ENCODE results near the gene ARHGAP24.

DNA sequence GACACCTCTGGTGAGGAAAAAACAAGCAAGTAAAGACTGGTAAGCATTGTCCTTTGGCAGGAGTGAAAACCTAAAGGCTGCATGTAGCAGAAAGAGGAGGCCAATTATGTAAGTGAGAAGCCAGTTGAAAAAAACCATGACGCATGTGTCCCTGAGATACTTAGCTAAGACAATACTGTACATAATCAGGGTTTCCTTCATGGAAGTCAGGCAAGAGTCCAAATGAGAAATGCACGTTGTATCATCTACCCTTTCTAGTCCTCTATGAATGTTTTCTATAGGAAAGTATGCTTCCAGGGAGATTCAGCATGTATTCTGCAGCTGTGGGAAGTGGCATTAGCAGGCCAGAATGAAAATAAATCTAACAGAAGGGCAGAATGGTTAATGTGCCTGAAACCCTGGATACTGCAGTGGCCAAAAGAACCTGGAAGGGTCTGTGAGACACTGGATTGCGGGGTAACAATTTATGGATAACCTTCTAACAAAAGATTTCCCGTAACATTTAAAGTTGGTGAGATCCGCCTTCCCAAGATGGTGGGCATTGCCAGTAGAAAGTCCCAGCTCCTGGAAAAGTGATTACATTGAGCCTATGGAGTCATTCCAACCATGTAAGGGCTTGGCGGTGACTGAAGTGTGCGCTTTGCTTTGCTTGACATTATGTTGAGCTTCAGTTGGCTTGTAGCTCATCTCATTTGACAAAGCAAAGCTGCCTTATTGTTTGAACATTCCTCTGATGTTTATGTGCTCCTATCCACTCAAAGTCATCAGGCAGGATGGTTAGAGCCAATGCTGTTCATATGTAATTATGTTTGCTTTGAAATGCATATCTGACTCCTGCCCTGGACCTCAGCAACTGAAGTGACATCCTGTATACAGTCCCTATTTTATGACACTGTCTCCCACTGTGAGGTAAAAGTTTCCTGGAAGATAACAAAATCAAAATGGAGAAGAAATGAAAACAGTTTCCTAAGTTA lies 200.4 kb downstream of the ARHGAP24 start:
- TF ChIP-seq, protein P1, sequence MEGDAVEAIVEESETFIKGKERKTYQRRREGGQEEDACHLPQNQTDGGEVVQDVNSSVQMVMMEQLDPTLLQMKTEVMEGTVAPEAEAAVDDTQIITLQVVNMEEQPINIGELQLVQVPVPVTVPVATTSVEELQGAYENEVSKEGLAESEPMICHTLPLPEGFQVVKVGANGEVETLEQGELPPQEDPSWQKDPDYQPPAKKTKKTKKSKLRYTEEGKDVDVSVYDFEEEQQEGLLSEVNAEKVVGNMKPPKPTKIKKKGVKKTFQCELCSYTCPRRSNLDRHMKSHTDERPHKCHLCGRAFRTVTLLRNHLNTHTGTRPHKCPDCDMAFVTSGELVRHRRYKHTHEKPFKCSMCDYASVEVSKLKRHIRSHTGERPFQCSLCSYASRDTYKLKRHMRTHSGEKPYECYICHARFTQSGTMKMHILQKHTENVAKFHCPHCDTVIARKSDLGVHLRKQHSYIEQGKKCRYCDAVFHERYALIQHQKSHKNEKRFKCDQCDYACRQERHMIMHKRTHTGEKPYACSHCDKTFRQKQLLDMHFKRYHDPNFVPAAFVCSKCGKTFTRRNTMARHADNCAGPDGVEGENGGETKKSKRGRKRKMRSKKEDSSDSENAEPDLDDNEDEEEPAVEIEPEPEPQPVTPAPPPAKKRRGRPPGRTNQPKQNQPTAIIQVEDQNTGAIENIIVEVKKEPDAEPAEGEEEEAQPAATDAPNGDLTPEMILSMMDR (IDR thresholded peaks at IDR 0.05; ENCODE audit: poor library complexity): no peak
- no peak for TF ChIP-seq EZH2 (IDR thresholded peaks at IDR 0.05; ENCODE audit: borderline replicate concordance)
